Kidney capillary endothelial cell (primary cell): ENCODE measurements around the gene CPSF7.

Experiments
- DNase-seq: peaks from one replicate; pipeline ENCODE4 v3.0.0-alpha.2; 2018; ENCODE audit warnings: low spot score

CPSF7 gene

DNA sequence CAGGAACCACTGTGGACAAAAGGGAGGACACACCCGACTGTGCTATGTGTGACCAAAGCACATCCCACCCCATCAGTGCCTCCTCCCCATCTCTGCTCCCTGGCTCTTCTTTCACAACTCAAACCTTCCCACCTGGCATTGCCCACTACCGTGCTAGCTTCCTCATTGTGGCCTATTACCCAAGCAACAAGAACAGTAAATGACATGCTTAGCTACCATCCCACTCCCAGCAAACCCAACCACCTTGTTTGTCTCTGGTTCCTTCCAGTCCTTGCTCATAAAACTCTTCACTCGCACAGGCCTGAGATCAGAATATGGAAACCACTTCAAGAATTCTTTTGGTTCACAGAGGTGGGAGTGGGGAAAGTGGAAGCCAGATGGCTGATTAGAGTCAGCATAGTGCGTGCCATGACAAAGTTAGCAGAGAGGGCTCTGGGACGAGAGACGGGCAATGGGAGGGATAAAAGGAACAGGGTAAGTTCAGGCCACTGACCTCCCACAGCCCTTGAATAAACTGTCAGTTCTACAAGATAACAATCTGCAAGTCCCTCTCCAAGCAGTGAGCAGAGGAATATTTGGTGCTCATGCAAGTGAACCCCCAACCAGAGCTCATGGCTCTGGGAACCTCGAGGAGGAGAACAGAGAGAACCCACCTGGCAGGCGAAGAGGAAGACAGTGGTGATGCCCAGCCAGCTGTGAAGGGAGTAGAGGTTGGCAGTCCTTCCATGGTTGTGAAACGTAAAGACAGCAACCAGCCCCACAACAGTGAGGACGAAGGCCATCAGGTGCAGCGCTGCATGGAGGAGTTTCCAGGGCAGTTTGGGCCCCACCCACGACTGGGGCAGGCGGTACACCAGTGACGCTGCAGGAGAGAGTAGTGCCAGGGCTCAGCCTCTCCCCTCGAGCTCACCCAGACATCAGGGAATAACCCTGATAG, 76.4 kb downstream of the CPSF7 start:
- no peak for DNase-seq
